ENCODE data around the gene SPINK8.
"Not testable (repeated sequence)": the region's sequence is repeated elsewhere in the genome, so short reads cannot be mapped to it uniquely, and the experiment has no call there.

The SPINK8 gene

GRCh38 chr3:48352546-48352945 lies 19.1 kb upstream of the SPINK8 start:
- DNase-seq = no peak
- Histone ChIP-seq H3K36me3 (no peaks in the 10 kb centered on the region), H3K9me3 (ENCODE audit: severe bottlenecking) (no peaks in the 10 kb centered on the region), H3K4me3 (ENCODE audit: low read depth, low read length) (no peak overlapping the region), H3K27ac (no peak overlapping the region), H3K27me3 (ENCODE audit: insufficient read depth, low read depth, severe bottlenecking) (no peaks in the 10 kb centered on the region)
- no peak for TF ChIP-seq CTCF (IDR thresholded peaks at IDR 0.05; ENCODE audit: low read depth, low read length)

GRCh38 chr3:48347500-48347899 lies 14.0 kb upstream of the SPINK8 start:
- no peaks in the 10 kb centered on the region for H3K9me3 ChIP-seq (ENCODE audit: severe bottlenecking)
- no peaks in the 10 kb centered on the region for H3K36me3 ChIP-seq
- DNase-seq = no peak
- TF ChIP-seq CTCF (IDR thresholded peaks at IDR 0.05; ENCODE audit: low read depth, low read length) = no peak
- H3K4me3 ChIP-seq (ENCODE audit: low read depth, low read length) = no peak overlapping the region
- H3K27ac ChIP-seq = no peak overlapping the region
- no peaks in the 10 kb centered on the region for H3K27me3 ChIP-seq (ENCODE audit: insufficient read depth, low read depth, severe bottlenecking)

- DNase-seq = no peak
- no peak overlapping the region for H3K4me3 ChIP-seq (ENCODE audit: low read depth, low read length)
- TF ChIP-seq CTCF (IDR thresholded peaks at IDR 0.05; ENCODE audit: low read depth, low read length) = no peak
- H3K9me3 ChIP-seq (ENCODE audit: severe bottlenecking) = no peaks in the 10 kb centered on the region
- no peak overlapping the region for H3K27ac ChIP-seq
- no peaks in the 10 kb centered on the region for H3K27me3 ChIP-seq (ENCODE audit: insufficient read depth, low read depth, severe bottlenecking)
- no peaks in the 10 kb centered on the region for H3K36me3 ChIP-seq
These were observed 12.6 kb upstream of the SPINK8 start for GRCh38 chr3:48345946-48346572.

GRCh38 chr3:48344867-48345507 lies 11.5 kb upstream of the SPINK8 start:
- no peak overlapping the region for H3K27ac ChIP-seq
- no peak for DNase-seq
- no peak for TF ChIP-seq CTCF (IDR thresholded peaks at IDR 0.05; ENCODE audit: low read depth, low read length)

DNA sequence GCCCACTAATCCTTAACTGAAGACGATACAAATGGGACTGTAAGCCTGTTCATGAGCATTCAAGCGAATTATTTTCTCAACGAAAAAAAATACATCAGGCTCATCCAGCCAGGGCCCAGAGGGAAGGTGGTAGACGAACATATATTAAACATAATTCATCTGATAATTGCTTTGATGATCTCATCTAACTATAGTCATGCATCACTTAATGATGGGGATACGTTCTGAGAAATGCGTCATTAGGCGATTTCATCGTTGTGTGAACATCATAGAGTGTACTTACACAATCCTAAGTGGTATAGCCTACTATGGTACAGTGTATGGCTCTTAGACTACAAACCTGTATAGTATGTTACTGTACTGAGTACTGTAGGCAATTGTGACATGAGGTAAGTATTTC lies 10.0 kb upstream of the SPINK8 start:
- H3K36me3 ChIP-seq = no peaks in the 10 kb centered on the region
- no peak overlapping the region for H3K27ac ChIP-seq
- no peak overlapping the region for H3K4me3 ChIP-seq (ENCODE audit: low read depth, low read length)
- H3K27me3 ChIP-seq (ENCODE audit: insufficient read depth, low read depth, severe bottlenecking) = no peaks in the 10 kb centered on the region
- H3K9me3 ChIP-seq (ENCODE audit: severe bottlenecking) = no peaks in the 10 kb centered on the region
- TF ChIP-seq CTCF (IDR thresholded peaks at IDR 0.05; ENCODE audit: low read depth, low read length) = no peak
- DNase-seq = no peak

More at GRCh38 chr3:48344867-48345507, 11.5 kb upstream of the SPINK8 start:
- Histone ChIP-seq H3K27me3 (ENCODE audit: insufficient read depth, low read depth, severe bottlenecking) (no peaks in the 10 kb centered on the region), H3K36me3 (no peaks in the 10 kb centered on the region), H3K4me3 (ENCODE audit: low read depth, low read length) (no peak overlapping the region), H3K9me3 (ENCODE audit: severe bottlenecking) (no peaks in the 10 kb centered on the region)

GRCh38 chr3:48338635-48339034 lies 5.2 kb upstream of the SPINK8 start:
- H3K9me3 ChIP-seq (ENCODE audit: severe bottlenecking) = no peaks in the 10 kb centered on the region
- no peak overlapping the region for H3K4me3 ChIP-seq (ENCODE audit: low read depth, low read length)
- no peak overlapping the region for H3K27ac ChIP-seq
- no peak for DNase-seq
- H3K36me3 ChIP-seq = no peaks in the 10 kb centered on the region
- H3K27me3 ChIP-seq (ENCODE audit: insufficient read depth, low read depth, severe bottlenecking) = no peaks in the 10 kb centered on the region
- TF ChIP-seq CTCF (IDR thresholded peaks at IDR 0.05; ENCODE audit: low read depth, low read length) = no peak

DNA sequence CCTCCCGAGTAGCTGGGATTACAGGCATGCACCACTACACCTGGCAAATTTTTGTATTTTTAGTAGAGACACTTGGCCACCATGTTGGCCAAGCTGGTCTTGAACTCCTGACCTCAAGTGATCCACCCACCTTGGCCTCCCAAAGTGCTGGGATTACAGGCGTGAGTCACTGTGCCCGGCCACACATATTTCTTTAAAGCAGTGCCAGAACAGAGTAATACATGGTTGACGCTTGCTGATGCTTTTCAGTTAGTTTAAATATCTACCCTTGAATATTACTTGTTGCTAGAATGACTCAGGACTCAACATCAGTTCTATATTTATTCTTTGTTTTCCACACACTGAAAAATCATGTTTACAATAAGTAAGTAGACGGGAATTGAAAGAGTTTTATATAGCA lies 4.1 kb upstream of the SPINK8 start:
- H3K27me3 ChIP-seq (ENCODE audit: insufficient read depth, low read depth, severe bottlenecking); H3K9me3 ChIP-seq (ENCODE audit: severe bottlenecking); H3K27ac ChIP-seq; H3K4me3 ChIP-seq (ENCODE audit: low read depth, low read length); DNase-seq; H3K36me3 ChIP-seq: not testable (repeated sequence)

- H3K36me3 ChIP-seq; H3K4me3 ChIP-seq (ENCODE audit: low read depth, low read length); DNase-seq; H3K27ac ChIP-seq; H3K27me3 ChIP-seq (ENCODE audit: insufficient read depth, low read depth, severe bottlenecking); H3K9me3 ChIP-seq (ENCODE audit: severe bottlenecking): not testable (repeated sequence)
These were observed 1.8 kb upstream of the SPINK8 start for GRCh38 chr3:48335286-48335685.

All from WERI-Rb-1 (cell line).